K562 (cell line): Measurements from ENCODE around the gene PHOSPHO1. TPM values are rescaled to one million over a fixed set of nuclear protein-coding genes. Genes with fewer than 3 reads are reported as not detected.

Experiments used
- CREBBP ChIP-seq: IDR thresholded peaks from one replicate; pipeline ENCODE4 v1.6.1; 2012; ENCODE audit warnings: low read depth, mild to moderate bottlenecking, control low read depth, inconsistent platforms, low read length
- EZH2 ChIP-seq: IDR thresholded peaks from 2 replicates; pipeline ENCODE4 v1.6.1; 2012; ENCODE audit warnings: low read depth, mild to moderate bottlenecking, inconsistent platforms, low read length, borderline replicate concordance
- HMG20A ChIP-seq: fragments of 450-650 bp; formaldehyde crosslinking; conservative IDR thresholded peaks from 2 replicates; pipeline ENCODE4 v1.4.0; 2020; ENCODE audit warnings: mild to moderate bottlenecking, mixed read lengths
- LARP7 ChIP-seq: fragments of 450-650 bp; IDR thresholded peaks from 2 replicates; pipeline ENCODE4 v1.6.1; 2016
- MGA ChIP-seq: fragments of 450-650 bp; IDR thresholded peaks from 2 replicates; pipeline ENCODE4 v1.6.1; 2016; ENCODE audit warnings: mild to moderate bottlenecking, moderate library complexity
- PHB ChIP-seq: fragments of 250-450 bp; sonication (Bioruptor Pico); IDR thresholded peaks from 2 replicates; pipeline ENCODE4 v1.5.0; 2021
- POLR2A ChIP-seq: fragments of 450-650 bp; conservative IDR thresholded peaks from 2 replicates; pipeline ENCODE4 v1.6.1; 2016
- PRPF4 ChIP-seq: fragments of 200-400 bp; formaldehyde crosslinking; IDR thresholded peaks from one replicate; pipeline ENCODE4 v1.6.1; 2017; ENCODE audit warnings: low read length, low read depth, mild to moderate bottlenecking; ENCODE audit not compliant: insufficient read depth, poor library complexity, severe bottlenecking
- SOX6 ChIP-seq: fragments of 450-650 bp; IDR thresholded peaks from 2 replicates; pipeline ENCODE4 v1.6.1; 2014; ENCODE audit warnings: mild to moderate bottlenecking
- TAF1 ChIP-seq: IDR thresholded peaks from 2 replicates; pipeline ENCODE4 v1.6.1; 2011; ENCODE audit warnings: mild to moderate bottlenecking, low read length, moderate library complexity; ENCODE audit not compliant: insufficient read depth, control insufficient read depth, severe bottlenecking; ENCODE audit errors: extremely low read depth
- ZKSCAN3 ChIP-seq: fragments of 250-450 bp; sonication (Bioruptor Pico); IDR thresholded peaks from 2 replicates; pipeline ENCODE4 v1.4.0; 2020
- ZNF589 ChIP-seq: fragments of 200-800 bp; sonication (Bioruptor generic); IDR thresholded peaks from 2 replicates; pipeline ENCODE4 v1.6.1; 2016; ENCODE audit warnings: low read depth, missing genetic modification characterization, missing compliant biosample characterization
- ZNF76 ChIP-seq: fragments of 250-450 bp; sonication (Bioruptor Pico); IDR thresholded peaks from 2 replicates; pipeline ENCODE4 v1.4.0; 2020; ENCODE audit warnings: mild to moderate bottlenecking, moderate library complexity, borderline replicate concordance
- ZSCAN29 ChIP-seq: fragments of 450-650 bp; IDR thresholded peaks from 2 replicates; pipeline ENCODE4 v1.6.1; 2017
- polyA plus RNA-seq, 8 experiments: library from polyadenylated mRNA; depleted of rRNA in 4 of 8; stranded (reverse) in 5 of 8; unstranded in 3 of 8; fragments of >200 nt; fragmentation: Nextera tagmentation in 2 of 8; fragmentation: Illumina TruSeq in 1 of 8; extraction: Ambion mirVana in 2 of 8; extraction: Trizol in 1 of 8; gene quantifications; 2 replicates each; pipeline versions ENCODE4 v1.2.1 to v1.2.3, GENCODE V29; 2011 to 2014; ENCODE audit warnings: inconsistent platforms in 1 of 8, missing spikeins in 1 of 8
- total RNA-seq, 7 experiments: library from RNA; depleted of rRNA in 6 of 7; stranded (reverse); fragments of >200 nt in 6 of 7; fragmentation: Illumina TruSeq in 2 of 7; extraction: Trizol in 2 of 7; gene quantifications; 2 replicates each; pipeline versions ENCODE4 v1.2.1 to v1.2.3, GENCODE V29; 2011 to 2021; ENCODE audit warnings: low replicate concordance in 1 of 7
- TF ChIP-seq, protein P1 (sequence below): fragments of 250-450 bp; sonication (Bioruptor Pico); IDR thresholded peaks from 2 replicates; pipeline ENCODE4 v1.9.0; 2021; ENCODE audit warnings: mild to moderate bottlenecking, inconsistent platforms

Gene PHOSPHO1
- total and polyA plus RNA-seq, 9 of the 15 experiments (the other 6 are each of a cell fraction or from before 2014, with no cell fraction given): 0.06 to 0.07 TPM; not detected in 7

DNA sequence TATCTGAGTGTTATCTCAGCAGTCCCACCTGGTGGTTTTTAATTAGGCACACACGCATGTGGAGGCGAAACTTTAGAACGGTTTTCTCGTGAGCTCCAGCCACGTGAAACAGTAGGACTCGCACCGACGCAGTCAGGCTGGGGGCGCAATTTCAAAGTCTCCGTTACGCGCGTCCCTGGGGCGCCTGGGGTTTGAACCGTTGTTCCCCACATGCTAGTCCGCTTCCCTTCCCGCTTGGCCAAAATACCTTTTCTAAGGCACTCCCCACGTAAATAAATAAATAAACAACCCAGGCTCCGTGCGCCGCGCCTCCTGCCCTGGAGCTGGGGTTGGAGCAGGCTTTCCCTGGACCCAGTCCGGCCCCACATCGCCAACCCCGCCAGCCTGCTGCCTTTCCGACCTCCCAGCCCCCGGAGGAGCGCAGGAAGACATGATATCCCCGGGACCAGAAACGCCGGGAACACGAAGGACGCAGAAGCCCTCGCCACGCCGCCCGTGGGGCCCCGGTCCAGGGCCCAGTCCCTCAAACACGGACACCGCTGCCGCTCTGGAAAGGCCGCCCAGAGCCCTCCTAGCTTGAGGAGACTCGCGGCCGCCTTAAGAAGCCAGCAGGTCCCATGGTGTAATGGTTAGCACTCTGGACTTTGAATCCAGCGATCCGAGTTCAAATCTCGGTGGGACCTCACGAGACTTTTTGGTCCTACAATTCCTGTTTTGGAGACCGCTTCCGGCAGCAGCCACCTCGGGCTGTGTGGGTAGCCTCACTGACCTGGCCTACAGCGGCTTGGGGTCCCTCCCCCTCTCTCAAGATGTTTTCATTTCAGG is 38.5 kb downstream of the PHOSPHO1 start (continued):
- TF ChIP-seq MGA (peak; percentile 99), ZSCAN29 (peak; percentile 51; the same call in 1 of the 2 replicates), ZKSCAN3 (no peak), SOX6 (peak; percentile 76), LARP7 (no peak), PRPF4 (no peak), ZNF76 (CRISPR knock-in tag) (no peak), POLR2A (peak; percentile 84), EZH2 (no peak), HMG20A (CRISPR knock-in tag) (no peak), TAF1 (peak; percentile 52), CREBBP (no peak), PHB (CRISPR knock-in tag) (0 out of 2 replicates have a peak, but pooled peaks have one; percentile 35), ZNF589 (CRISPR knock-in tag) (peak; percentile 56; the same call in 1 of the 2 replicates)
- TF ChIP-seq, protein P1, sequence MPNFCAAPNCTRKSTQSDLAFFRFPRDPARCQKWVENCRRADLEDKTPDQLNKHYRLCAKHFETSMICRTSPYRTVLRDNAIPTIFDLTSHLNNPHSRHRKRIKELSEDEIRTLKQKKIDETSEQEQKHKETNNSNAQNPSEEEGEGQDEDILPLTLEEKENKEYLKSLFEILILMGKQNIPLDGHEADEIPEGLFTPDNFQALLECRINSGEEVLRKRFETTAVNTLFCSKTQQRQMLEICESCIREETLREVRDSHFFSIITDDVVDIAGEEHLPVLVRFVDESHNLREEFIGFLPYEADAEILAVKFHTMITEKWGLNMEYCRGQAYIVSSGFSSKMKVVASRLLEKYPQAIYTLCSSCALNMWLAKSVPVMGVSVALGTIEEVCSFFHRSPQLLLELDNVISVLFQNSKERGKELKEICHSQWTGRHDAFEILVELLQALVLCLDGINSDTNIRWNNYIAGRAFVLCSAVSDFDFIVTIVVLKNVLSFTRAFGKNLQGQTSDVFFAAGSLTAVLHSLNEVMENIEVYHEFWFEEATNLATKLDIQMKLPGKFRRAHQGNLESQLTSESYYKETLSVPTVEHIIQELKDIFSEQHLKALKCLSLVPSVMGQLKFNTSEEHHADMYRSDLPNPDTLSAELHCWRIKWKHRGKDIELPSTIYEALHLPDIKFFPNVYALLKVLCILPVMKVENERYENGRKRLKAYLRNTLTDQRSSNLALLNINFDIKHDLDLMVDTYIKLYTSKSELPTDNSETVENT: peak; percentile 18
